Fibroblast of upper back skin (primary cell): Measurements from ENCODE around the gene SH3RF3.
"Not testable (repeated sequence)": the region's sequence is repeated elsewhere in the genome, so short reads cannot be mapped to it uniquely, and the experiment has no call there.

Experiments
- DNase-seq: peaks from one replicate; pipeline ENCODE4 v3.0.0-alpha.2; 2013

The SH3RF3 gene

GRCh38 chr2:109222825-109223471, 93.9 kb downstream of the SH3RF3 start:
- no peak for DNase-seq

- no peak for DNase-seq
Observed at GRCh38 chr2:109223490-109223889, 94.5 kb downstream of the SH3RF3 start.

GRCh38 chr2:109224341-109224740, 95.3 kb downstream of the SH3RF3 start:
- DNase-seq: not testable (repeated sequence)

GRCh38 chr2:109225170-109225782, 96.3 kb downstream of the SH3RF3 start:
- no peak for DNase-seq

- no peak for DNase-seq
Observed at GRCh38 chr2:109226128-109226527, 97.1 kb downstream of the SH3RF3 start.

- no peak for DNase-seq
Observed at GRCh38 chr2:109226622-109227021, 97.6 kb downstream of the SH3RF3 start.

- DNase-seq: no peak
Observed at GRCh38 chr2:109229094-109229675, 100.2 kb downstream of the SH3RF3 start.

DNA sequence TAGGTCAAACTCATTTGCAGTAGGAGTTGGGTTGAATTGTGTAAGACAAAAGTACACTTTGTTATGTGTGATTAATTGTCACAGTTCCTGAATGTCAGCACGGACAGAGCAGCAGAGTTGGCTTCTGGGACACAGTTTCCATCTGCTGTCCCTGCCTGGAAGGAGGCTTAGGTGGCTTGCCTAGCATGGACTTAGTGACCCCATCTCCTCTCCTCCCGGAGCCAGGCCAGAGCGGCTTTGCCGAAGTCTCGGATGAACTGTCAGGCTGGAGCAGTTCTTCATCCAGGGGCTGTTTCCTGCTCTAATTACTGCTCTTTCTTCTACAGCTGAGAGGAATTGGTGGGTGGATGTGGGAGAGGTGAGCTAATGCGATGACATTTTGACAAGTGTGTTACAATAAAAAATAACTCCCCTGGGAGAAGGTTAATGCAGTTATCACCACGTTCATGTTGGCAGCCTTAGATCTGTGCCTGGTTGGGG, 102.0 kb downstream of the SH3RF3 start:
- peak; percentile 32 for DNase-seq

DNA sequence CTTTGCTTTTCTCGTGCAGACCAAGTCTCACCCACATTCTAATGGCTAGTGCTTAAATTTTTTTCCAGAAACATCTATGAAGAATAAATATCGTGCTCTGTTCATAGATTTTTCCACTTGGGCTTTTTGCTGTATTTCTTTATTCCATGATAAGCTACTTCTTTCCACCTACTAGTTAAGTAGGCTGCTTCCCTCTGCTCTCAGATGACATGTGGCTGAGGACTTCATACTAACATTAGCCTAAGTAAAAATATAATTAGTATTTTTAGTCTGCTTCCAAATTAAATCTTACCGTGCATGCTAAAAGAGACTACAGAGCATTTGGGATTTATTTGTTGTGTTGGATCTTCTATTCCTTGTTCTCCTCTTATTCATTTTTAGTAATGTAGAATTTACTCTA, 102.4 kb downstream of the SH3RF3 start:
- no peak for DNase-seq

DNA sequence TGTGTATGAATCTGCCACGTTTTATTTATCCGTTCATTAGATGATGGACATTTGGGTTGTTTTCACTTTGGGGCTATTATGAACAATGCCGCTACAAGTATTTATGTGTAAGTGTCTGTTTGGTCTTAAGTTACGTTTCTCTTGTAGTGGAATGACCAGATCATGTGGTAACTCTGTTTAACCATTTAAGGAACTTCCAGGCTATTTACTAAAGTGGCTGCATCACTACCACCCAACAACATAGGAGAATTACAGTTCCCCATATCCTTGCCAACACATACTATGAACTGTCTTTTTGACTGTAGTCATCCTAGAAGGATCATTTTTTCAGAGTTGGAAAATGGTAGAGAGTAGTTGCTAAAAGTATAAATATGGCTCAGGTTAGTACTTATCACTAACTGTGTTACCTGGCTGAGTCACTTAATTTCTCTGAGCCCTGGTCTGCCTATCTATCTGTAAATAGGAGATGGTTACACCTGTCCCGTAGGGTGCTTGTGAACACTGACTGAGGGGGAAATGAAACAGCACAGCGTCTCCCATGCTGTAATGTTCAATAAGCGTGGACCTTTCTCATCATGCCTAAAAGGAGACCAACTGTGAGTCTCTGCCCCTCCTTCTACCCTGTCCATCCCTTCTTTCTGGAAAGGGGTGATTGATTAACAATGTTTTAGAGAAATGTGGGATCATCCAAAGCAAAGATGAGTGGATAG, 103.1 kb downstream of the SH3RF3 start:
- DNase-seq: no peak

- no peak for DNase-seq
Observed at GRCh38 chr2:109232909-109233308, 103.9 kb downstream of the SH3RF3 start.

DNA sequence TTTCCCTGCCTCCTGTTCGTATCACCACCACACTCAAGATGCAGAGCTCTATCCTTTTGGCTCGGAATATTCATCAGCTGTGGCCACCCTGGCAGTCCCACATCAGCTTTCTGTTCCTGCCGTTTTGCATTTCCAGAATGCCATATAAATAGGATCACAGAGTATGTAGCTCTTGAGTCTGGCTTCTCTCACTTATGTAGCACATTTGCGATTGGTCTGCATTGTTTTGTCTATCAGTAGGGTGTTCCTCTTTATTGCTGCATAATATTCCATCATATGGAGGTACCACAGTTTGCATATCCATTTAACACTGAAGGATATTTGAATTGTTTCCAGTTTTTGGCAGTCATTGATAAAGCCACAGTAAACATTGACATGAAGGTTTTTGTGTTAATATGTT, 104.6 kb downstream of the SH3RF3 start:
- no peak for DNase-seq

- DNase-seq: no peak
Observed at GRCh38 chr2:109234355-109234754, 105.3 kb downstream of the SH3RF3 start.

- DNase-seq: no peak
Observed at GRCh38 chr2:109236147-109236546, 107.1 kb downstream of the SH3RF3 start.

GRCh38 chr2:109237792-109238191, 108.8 kb downstream of the SH3RF3 start:
- no peak for DNase-seq

GRCh38 chr2:109238580-109238979, 109.6 kb downstream of the SH3RF3 start:
- peak; percentile 84 for DNase-seq

- DNase-seq: peak; percentile 76
Observed at GRCh38 chr2:109239720-109240119, 110.7 kb downstream of the SH3RF3 start.

DNA sequence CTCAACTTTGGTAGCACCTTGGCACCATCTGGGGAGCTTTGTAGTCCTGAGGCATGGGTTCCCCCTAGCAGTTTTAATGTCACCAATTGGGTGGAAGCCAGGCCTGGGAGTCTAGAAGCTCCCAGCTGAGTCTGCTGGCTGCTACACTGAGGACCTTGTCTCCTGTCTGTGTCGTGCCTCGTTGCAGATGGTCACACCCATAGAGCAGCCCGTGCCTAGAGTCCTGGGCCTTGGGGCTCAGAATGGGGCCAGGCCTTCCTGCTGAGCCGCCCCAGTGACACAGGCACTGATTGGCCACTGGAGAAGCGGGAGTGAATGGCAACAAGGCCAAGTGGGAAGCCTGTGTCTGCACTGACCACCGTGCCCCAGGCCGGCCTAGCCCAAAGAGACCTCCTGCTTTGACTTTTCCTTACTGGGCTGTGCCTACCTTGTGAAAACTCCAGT, 113.2 kb downstream of the SH3RF3 start:
- no peak for DNase-seq

DNA sequence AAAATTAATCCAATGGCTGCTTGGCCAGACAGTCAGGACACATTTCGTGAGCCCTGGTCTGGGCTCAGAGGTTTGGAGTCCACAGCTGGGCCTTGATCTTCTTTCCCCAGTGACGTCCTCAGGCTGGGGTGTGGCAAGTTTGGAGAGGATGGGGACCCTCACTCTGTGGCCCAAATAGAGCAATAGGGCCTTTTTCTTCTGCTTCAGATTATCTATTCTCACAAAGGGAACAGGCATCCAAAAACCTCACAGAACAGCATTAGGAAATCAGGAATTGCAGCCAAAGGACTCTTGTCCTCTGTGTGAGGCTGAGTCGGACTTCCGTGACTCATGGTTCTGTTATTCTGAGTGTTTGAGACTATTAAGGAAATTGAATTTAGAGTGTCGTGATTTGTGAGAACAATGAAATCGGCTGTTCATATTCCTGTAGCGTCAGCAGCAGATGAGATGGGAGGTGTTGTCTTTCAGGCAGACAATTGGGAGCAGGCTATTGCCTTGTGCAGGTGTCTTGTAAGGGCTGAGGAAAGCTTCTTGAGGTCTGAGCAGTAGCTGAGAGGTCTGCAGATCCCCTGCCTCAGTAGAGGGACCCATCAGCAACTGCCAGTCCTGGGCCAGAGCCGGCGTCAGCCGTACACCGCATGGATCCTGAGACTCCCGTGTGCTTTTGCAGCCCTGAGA, 113.8 kb downstream of the SH3RF3 start:
- peak; percentile 91 for DNase-seq

DNA sequence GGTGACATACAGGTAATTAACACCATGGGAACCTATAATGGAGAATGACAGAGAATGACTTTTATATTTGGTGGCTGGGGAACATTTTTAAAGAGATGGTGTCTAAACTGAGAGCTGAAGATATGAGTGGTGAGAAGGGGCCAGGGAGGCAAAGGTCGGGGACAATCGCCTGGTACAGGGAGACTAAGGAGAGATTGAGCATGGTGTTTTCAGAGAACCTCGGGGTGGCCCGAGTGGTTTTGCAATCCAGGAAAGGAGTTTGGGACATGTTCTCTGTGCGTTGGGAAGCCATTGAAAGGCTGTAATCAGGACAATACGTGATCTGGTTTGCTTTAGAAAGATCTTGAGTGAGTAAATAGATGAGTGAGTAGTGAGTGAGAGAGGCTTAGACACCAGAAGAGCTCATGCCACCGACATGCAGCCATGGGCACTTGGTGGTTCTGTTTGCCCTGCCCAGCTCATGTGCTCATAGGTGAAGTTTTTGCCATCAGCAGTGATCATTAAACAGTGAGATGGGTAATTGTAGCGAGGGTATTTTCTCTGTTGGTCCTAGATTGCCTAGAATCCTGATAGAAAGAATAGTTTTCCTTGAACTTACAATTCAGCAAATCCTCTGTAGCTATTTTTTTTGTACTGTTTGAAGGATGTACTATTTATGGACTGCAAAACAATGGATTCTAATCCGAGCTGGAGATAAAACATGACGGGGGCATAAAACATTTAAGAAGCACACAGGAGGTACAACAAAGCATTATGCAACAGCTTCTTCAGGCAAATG, 114.7 kb downstream of the SH3RF3 start:
- no peak for DNase-seq

- no peak for DNase-seq
Observed at GRCh38 chr2:109244304-109244582, 115.2 kb downstream of the SH3RF3 start.

DNA sequence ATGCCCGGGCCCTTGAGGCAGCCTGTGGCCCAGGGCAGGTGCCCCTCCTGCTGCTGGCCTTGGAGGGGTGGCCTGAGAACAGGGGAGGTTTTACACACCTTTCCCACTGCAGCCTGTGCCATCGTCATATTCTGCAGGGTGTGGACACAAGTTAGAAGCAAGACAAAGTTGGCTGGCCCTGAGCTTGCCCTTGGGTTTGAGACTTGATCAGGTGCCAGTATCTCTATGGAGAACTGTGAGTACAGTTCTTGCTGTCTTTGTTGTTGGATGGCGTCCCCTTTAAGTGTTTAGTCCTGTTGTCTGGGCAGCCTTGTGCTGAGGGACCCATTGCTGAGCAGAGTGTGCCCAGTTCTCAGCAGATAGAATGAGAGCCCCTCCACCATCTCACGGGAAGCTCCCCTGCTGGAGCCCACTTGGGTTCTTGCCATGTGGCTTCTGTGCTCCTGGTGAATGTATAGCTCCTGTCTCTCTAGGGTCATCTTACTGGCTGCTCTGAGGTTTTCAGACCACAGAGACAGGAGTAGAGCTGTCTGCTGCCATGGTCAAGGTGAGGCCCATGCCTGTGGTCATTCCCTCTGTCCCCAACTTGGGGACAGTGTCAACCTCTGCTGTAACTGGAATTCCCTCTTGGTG, 115.9 kb downstream of the SH3RF3 start:
- DNase-seq: no peak
